ENCODE data around the gene SLC66A3.

SLC66A3 gene

GRCh38 chr2:11128243-11128951 lies 26.9 kb upstream of the SLC66A3 start:
- H3K9ac ChIP-seq (ENCODE audit: low read length) = no peak overlapping the region
- no peaks in the 10 kb centered on the region for H3K79me2 ChIP-seq (ENCODE audit: insufficient read depth, low read length)
- H3K4me2 ChIP-seq (ENCODE audit: low read length) = no peak overlapping the region
- TF ChIP-seq EZH2 (IDR thresholded peaks at IDR 0.05; ENCODE audit: borderline replicate concordance, low read length) = no peak
- TF ChIP-seq, protein P1, sequence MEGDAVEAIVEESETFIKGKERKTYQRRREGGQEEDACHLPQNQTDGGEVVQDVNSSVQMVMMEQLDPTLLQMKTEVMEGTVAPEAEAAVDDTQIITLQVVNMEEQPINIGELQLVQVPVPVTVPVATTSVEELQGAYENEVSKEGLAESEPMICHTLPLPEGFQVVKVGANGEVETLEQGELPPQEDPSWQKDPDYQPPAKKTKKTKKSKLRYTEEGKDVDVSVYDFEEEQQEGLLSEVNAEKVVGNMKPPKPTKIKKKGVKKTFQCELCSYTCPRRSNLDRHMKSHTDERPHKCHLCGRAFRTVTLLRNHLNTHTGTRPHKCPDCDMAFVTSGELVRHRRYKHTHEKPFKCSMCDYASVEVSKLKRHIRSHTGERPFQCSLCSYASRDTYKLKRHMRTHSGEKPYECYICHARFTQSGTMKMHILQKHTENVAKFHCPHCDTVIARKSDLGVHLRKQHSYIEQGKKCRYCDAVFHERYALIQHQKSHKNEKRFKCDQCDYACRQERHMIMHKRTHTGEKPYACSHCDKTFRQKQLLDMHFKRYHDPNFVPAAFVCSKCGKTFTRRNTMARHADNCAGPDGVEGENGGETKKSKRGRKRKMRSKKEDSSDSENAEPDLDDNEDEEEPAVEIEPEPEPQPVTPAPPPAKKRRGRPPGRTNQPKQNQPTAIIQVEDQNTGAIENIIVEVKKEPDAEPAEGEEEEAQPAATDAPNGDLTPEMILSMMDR (IDR thresholded peaks at IDR 0.05; ENCODE audit: low read length) = no peak
- H3F3A ChIP-seq (ENCODE audit: insufficient read depth, low read length) = no peaks in the 10 kb centered on the region
- no peak overlapping the region for H3K4me3 ChIP-seq (ENCODE audit: low read depth, low read length, poor library complexity, severe bottlenecking)
- peaks cover 22% of the 10 kb centered on the region for H3K4me1 ChIP-seq (ENCODE audit: insufficient read depth, low read length, severe bottlenecking)
- H3K9me3 ChIP-seq (ENCODE audit: low read length) = no peaks in the 10 kb centered on the region
- no peaks in the 10 kb centered on the region for H3K36me3 ChIP-seq (ENCODE audit: insufficient read depth, low read length)
- H3K27me3 ChIP-seq (ENCODE audit: insufficient read depth, low read length) = no peaks in the 10 kb centered on the region
- no peaks in the 10 kb centered on the region for H3K9me2 ChIP-seq (ENCODE audit: low read depth, low read length)
- H2AFZ ChIP-seq (ENCODE audit: low read length) = no peak overlapping the region
- no peak overlapping the region for H3K27ac ChIP-seq (ENCODE audit: low read depth, low read length, poor library complexity, severe bottlenecking)
- H4K20me1 ChIP-seq (ENCODE audit: insufficient read depth, low read length) = no peaks in the 10 kb centered on the region

GRCh38 chr2:11129598-11130449 lies 25.4 kb upstream of the SLC66A3 start:
- Histone ChIP-seq H3K4me1 (ENCODE audit: insufficient read depth, low read length, severe bottlenecking) (peaks cover 22% of the 10 kb centered on the region), H3K4me2 (ENCODE audit: low read length) (peak overlapping the region; percentile 73), H3K36me3 (ENCODE audit: insufficient read depth, low read length) (no peaks in the 10 kb centered on the region), H3F3A (ENCODE audit: insufficient read depth, low read length) (no peaks in the 10 kb centered on the region), H3K4me3 (ENCODE audit: low read depth, low read length, poor library complexity, severe bottlenecking) (peak overlapping the region; percentile 50), H3K27me3 (ENCODE audit: insufficient read depth, low read length) (no peaks in the 10 kb centered on the region), H3K9me3 (ENCODE audit: low read length) (no peaks in the 10 kb centered on the region), H4K20me1 (ENCODE audit: insufficient read depth, low read length) (no peaks in the 10 kb centered on the region), H3K9me2 (ENCODE audit: low read depth, low read length) (no peaks in the 10 kb centered on the region), H3K27ac (ENCODE audit: low read depth, low read length, poor library complexity, severe bottlenecking) (no peak overlapping the region), H2AFZ (ENCODE audit: low read length) (no peak overlapping the region), H3K9ac (ENCODE audit: low read length) (peak overlapping the region; percentile 24; the same call in 1 of the 2 replicates), H3K79me2 (ENCODE audit: insufficient read depth, low read length) (no peaks in the 10 kb centered on the region)
- TF ChIP-seq, protein P1 (IDR thresholded peaks at IDR 0.05; ENCODE audit: low read length) = peak; percentile 72
- no peak for TF ChIP-seq EZH2 (IDR thresholded peaks at IDR 0.05; ENCODE audit: borderline replicate concordance, low read length)

DNA sequence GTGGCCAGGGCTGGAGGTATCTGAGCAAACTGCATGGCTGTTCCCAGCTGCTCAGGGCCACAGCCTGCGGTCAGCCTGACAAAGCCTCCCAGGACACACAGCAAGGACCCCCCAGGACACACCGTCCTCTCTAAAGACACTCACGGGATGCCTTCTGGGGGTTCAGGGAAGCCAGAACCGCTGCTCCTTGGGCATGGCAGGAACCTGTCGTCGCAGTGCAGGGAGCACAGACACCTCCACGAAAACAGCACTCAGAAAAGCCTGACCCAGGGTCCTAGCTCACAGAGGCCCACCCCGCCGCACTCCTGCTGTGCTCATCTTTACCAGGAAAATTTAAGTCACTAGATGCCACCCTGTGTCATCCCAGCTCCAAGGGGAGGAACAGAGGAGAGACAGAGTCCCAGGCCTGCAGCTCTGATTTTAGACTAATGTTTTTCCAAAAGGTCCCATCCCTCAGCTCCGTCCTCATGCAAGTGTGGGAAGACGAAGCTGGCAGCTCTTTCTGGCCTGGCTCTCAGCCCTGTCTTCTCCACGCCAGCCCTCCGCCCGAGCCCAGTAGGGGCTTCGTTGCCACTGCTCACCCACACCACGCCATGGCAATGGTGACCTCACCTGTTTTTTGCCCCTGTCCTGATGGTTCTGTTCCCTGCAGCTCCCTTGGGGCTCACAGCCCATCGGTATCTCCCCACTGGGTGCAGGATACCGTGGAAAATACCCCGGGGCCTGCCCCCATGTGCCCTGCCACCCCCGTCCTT lies 23.9 kb upstream of the SLC66A3 start:
- H3K27ac ChIP-seq (ENCODE audit: low read depth, low read length, poor library complexity, severe bottlenecking) = no peak overlapping the region
- H3K4me2 ChIP-seq (ENCODE audit: low read length) = no peak overlapping the region
- no peaks in the 10 kb centered on the region for H3F3A ChIP-seq (ENCODE audit: insufficient read depth, low read length)
- H3K9me2 ChIP-seq (ENCODE audit: low read depth, low read length) = no peaks in the 10 kb centered on the region
- H3K9ac ChIP-seq (ENCODE audit: low read length) = no peak overlapping the region
- peaks cover 22% of the 10 kb centered on the region for H3K4me1 ChIP-seq (ENCODE audit: insufficient read depth, low read length, severe bottlenecking)
- no peaks in the 10 kb centered on the region for H3K27me3 ChIP-seq (ENCODE audit: insufficient read depth, low read length)
- no peaks in the 10 kb centered on the region for H3K36me3 ChIP-seq (ENCODE audit: insufficient read depth, low read length)
- H3K9me3 ChIP-seq (ENCODE audit: low read length) = no peaks in the 10 kb centered on the region
- no peaks in the 10 kb centered on the region for H4K20me1 ChIP-seq (ENCODE audit: insufficient read depth, low read length)
- no peak overlapping the region for H3K4me3 ChIP-seq (ENCODE audit: low read depth, low read length, poor library complexity, severe bottlenecking)
- H3K79me2 ChIP-seq (ENCODE audit: insufficient read depth, low read length) = no peaks in the 10 kb centered on the region
- TF ChIP-seq, protein P1 (IDR thresholded peaks at IDR 0.05; ENCODE audit: low read length) = no peak
- TF ChIP-seq EZH2 (IDR thresholded peaks at IDR 0.05; ENCODE audit: borderline replicate concordance, low read length) = no peak
- no peak overlapping the region for H2AFZ ChIP-seq (ENCODE audit: low read length)

All from OCI-LY1 (cell line).